Measurements from ENCODE around the gene MAPT.

Gene MAPT

GRCh38 chr17:45962221-45962972 is 68.0 kb downstream of the MAPT start:
- Histone ChIP-seq H3F3A (ENCODE audit: control insufficient read depth, insufficient read depth) (no peaks in the 10 kb centered on the region), H3K9me2 (replicated peaks; ENCODE audit: control insufficient read depth, low read length) (no peaks in the 10 kb centered on the region), H3K27ac (ENCODE audit: low read depth, low read length) (no peak overlapping the region), H4K20me1 (ENCODE audit: control insufficient read depth, insufficient read depth, low read depth, low read length) (no peaks in the 10 kb centered on the region), H3K9me3 (ENCODE audit: control insufficient read depth, insufficient read depth, low read length) (no peaks in the 10 kb centered on the region), H3K36me3 (ENCODE audit: control insufficient read depth, low read length) (no peaks in the 10 kb centered on the region), H3K4me3 (ENCODE audit: low read length) (no peak overlapping the region), H3K4me1 (ENCODE audit: control insufficient read depth, low read length) (no peaks in the 10 kb centered on the region), H3K79me2 (ENCODE audit: control insufficient read depth, low read length) (no peaks in the 10 kb centered on the region), H3K4me2 (ENCODE audit: low read length) (no peak overlapping the region), H3K27me3 (ENCODE audit: control insufficient read depth, low read length) (peaks cover 17% of the 10 kb centered on the region)
- TF ChIP-seq, protein P1, sequence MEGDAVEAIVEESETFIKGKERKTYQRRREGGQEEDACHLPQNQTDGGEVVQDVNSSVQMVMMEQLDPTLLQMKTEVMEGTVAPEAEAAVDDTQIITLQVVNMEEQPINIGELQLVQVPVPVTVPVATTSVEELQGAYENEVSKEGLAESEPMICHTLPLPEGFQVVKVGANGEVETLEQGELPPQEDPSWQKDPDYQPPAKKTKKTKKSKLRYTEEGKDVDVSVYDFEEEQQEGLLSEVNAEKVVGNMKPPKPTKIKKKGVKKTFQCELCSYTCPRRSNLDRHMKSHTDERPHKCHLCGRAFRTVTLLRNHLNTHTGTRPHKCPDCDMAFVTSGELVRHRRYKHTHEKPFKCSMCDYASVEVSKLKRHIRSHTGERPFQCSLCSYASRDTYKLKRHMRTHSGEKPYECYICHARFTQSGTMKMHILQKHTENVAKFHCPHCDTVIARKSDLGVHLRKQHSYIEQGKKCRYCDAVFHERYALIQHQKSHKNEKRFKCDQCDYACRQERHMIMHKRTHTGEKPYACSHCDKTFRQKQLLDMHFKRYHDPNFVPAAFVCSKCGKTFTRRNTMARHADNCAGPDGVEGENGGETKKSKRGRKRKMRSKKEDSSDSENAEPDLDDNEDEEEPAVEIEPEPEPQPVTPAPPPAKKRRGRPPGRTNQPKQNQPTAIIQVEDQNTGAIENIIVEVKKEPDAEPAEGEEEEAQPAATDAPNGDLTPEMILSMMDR (IDR thresholded peaks at IDR 0.05; ENCODE audit: low read depth, low read length, poor library complexity, severe bottlenecking) = no peak
- TF ChIP-seq EZH2phosphoT487 (IDR thresholded peaks at IDR 0.05; ENCODE audit: borderline replicate concordance, low read length) = no peak

DNA sequence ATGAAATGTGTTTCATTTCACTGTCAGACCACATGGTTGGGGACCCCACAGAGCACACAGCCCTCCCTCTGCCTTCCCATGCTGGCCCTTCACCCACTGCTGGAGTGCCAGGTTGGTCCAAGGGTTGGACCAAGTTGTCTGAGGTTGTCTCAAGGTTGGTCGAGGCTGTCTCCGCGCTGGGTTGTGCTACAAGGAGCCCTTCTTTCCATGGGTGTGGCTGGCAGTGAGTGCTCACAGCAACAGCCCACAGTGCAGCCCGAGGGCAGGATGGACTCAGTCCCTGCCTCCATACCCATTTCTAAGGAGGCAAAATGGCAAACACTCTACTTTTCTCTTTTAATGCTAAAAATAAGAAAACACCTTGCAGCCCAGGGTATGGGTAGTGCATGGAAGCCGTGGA is 68.9 kb downstream of the MAPT start:
- Histone ChIP-seq H3K36me3 (ENCODE audit: control insufficient read depth, low read length) (no peaks in the 10 kb centered on the region), H3K4me3 (ENCODE audit: low read length) (no peak overlapping the region), H3K9me3 (ENCODE audit: control insufficient read depth, insufficient read depth, low read length) (no peaks in the 10 kb centered on the region), H3K27ac (ENCODE audit: low read depth, low read length) (no peak overlapping the region), H3K4me1 (ENCODE audit: control insufficient read depth, low read length) (no peaks in the 10 kb centered on the region), H3K79me2 (ENCODE audit: control insufficient read depth, low read length) (no peaks in the 10 kb centered on the region), H3K27me3 (ENCODE audit: control insufficient read depth, low read length) (peaks cover 18% of the 10 kb centered on the region), H3K4me2 (ENCODE audit: low read length) (no peak overlapping the region), H3F3A (ENCODE audit: control insufficient read depth, insufficient read depth) (no peaks in the 10 kb centered on the region), H4K20me1 (ENCODE audit: control insufficient read depth, insufficient read depth, low read depth, low read length) (no peaks in the 10 kb centered on the region), H3K9me2 (replicated peaks; ENCODE audit: control insufficient read depth, low read length) (no peaks in the 10 kb centered on the region)
- no peak for TF ChIP-seq EZH2phosphoT487 (IDR thresholded peaks at IDR 0.05; ENCODE audit: borderline replicate concordance, low read length)
- TF ChIP-seq, protein P1 (IDR thresholded peaks at IDR 0.05; ENCODE audit: low read depth, low read length, poor library complexity, severe bottlenecking) = no peak

DNA sequence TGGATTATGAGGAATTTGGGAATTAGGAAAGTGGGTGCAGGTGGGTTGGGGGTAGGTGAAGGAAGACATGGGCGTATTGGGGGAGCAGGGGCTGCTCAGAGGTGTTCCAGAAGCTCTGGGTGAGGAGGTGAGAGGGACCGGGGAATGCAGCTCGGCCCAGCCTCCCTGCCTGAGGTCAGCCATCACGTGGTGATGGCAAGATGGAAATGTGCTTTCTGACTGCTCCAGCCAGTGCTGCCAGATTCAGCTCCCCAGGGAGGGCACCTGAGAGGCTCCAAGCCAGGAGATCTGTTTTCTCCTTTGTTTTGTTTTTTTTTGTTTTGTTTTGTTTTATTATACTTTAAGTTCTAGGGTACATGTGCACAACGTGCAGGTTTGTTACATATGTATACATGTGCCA is 69.5 kb downstream of the MAPT start:
- no peaks in the 10 kb centered on the region for H4K20me1 ChIP-seq (ENCODE audit: control insufficient read depth, insufficient read depth, low read depth, low read length)
- no peaks in the 10 kb centered on the region for H3K9me3 ChIP-seq (ENCODE audit: control insufficient read depth, insufficient read depth, low read length)

More for the DNA sequence above, 69.5 kb downstream of the MAPT start:
- H3K4me3 ChIP-seq (ENCODE audit: low read length) = no peak overlapping the region
- peaks cover 18% of the 10 kb centered on the region for H3K27me3 ChIP-seq (ENCODE audit: control insufficient read depth, low read length)
- H3K27ac ChIP-seq (ENCODE audit: low read depth, low read length) = no peak overlapping the region
- TF ChIP-seq, protein P1 (IDR thresholded peaks at IDR 0.05; ENCODE audit: low read depth, low read length, poor library complexity, severe bottlenecking) = no peak
- TF ChIP-seq EZH2phosphoT487 (IDR thresholded peaks at IDR 0.05; ENCODE audit: borderline replicate concordance, low read length) = no peak
- H3K79me2 ChIP-seq (ENCODE audit: control insufficient read depth, low read length) = no peaks in the 10 kb centered on the region
- H3K9me2 ChIP-seq (replicated peaks; ENCODE audit: control insufficient read depth, low read length) = no peaks in the 10 kb centered on the region
- no peaks in the 10 kb centered on the region for H3F3A ChIP-seq (ENCODE audit: control insufficient read depth, insufficient read depth)
- H3K36me3 ChIP-seq (ENCODE audit: control insufficient read depth, low read length) = no peaks in the 10 kb centered on the region
- H3K4me1 ChIP-seq (ENCODE audit: control insufficient read depth, low read length) = no peaks in the 10 kb centered on the region
- H3K4me2 ChIP-seq (ENCODE audit: low read length) = no peak overlapping the region
